HG02870 (cell line): ENCODE data around the gene FAM89A.
"Not testable (repeated sequence)": the region's sequence is repeated elsewhere in the genome, so short reads cannot be mapped to it uniquely, and the experiment has no call there.

ENCODE experiments used
- ATAC-seq: cut with Tn5 transposase; IDR thresholded peaks from one replicate; pipeline ENCODE4 v1.9.1; 2021; ENCODE audit warnings: mild to moderate bottlenecking, moderate library complexity; ENCODE audit not compliant: unreplicated experiment

Gene FAM89A

DNA sequence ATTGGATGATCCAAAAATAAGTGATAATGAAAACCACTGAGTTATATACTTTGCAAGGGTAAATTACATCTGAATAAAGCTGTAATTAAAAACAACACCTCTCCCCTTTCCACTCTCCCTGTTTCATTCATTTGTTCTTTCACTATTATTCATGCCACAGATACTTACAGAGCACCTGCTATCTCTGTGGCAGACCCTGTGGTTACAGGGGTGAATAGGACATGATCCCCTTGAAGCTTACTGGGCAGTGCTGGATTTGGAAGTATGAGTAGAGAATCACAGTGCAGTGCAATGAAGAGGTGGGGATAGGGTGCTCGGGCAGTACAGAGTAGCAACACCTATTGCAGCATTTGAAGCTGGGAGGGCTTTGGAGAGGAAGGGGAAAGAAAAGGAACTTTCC, 39.4 kb downstream of the FAM89A start:
- ATAC-seq = no peak

DNA sequence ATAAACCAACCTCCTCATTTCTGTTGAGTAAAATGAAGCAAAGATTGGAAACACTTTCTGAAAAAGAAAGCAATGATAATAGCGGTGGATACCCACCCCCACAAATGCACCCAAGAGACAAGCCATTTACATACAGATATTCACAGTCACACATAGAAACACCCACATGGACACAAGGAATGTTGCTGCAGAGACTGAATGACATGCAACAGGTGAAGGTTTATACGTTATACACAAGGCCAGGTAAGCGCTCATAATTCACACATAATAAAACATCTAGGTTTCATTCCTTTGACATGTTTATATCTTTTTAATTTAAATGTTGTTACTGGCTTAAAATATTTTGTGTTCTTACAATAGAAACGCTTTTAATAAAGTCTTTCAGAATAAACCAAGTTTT, 39.9 kb downstream of the FAM89A start:
- ATAC-seq = no peak

DNA sequence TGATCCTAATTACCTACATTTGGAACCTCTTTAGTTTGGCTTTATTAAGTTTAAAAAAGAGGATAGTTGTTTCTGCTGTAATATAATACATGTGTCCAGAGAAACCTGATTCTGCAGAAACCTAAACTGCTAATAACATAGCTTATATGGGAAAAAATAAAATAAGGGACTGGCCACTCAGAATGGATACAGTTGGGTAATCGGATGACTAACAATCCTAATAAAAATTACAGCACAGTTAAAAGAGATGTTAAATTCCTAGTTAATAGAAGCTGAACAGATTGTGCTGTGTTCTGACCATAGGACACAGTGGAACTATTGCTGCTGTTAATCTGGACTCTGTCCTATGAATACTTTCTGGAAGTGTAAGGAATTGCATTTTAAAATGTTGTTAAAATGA, 45.2 kb downstream of the FAM89A start:
- no peak for ATAC-seq

GRCh38 chr1:230992100-230992774, 47.8 kb downstream of the FAM89A start:
- no peak for ATAC-seq

DNA sequence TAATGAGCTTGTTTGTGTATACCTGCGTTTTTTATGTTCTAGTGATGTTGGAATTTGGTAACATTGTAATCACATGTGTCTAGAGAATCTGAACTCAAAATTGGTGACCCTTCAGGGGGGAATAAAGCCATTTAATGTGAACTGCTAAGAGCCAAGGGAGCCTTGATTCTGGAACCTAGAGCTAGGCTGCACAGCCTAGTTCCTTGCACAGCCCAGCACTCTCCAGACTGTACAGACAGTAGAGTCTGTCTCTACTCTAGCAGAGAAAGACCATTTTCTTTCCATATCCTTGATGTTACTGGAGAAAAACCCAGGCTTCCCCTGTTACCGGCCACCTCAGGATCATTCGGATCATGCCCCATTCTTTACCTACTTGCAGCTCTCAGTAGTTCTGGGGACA, 52.6 kb downstream of the FAM89A start:
- ATAC-seq = no peak

GRCh38 chr1:230986976-230987375, 53.1 kb downstream of the FAM89A start:
- no peak for ATAC-seq

DNA sequence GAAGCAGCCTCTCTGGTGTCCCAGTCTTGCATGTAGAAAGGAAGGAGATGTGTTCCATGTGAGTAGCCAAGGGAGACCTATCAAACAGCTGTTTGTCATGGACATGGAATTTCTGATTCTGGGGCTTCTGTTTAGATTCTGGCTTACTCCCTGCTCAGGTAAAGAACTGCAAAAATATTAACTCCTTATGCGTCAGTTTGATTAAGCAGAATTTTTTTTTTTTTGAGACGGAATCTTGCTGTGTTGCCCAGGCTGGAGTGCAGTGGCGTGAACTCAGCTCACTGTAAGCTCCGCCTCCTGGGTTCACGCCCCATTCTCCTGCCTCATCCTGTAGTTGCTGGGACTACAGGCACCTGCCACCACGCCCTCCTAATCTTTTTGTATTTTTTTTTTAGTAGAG, 54.3 kb downstream of the FAM89A start:
- no peak for ATAC-seq

DNA sequence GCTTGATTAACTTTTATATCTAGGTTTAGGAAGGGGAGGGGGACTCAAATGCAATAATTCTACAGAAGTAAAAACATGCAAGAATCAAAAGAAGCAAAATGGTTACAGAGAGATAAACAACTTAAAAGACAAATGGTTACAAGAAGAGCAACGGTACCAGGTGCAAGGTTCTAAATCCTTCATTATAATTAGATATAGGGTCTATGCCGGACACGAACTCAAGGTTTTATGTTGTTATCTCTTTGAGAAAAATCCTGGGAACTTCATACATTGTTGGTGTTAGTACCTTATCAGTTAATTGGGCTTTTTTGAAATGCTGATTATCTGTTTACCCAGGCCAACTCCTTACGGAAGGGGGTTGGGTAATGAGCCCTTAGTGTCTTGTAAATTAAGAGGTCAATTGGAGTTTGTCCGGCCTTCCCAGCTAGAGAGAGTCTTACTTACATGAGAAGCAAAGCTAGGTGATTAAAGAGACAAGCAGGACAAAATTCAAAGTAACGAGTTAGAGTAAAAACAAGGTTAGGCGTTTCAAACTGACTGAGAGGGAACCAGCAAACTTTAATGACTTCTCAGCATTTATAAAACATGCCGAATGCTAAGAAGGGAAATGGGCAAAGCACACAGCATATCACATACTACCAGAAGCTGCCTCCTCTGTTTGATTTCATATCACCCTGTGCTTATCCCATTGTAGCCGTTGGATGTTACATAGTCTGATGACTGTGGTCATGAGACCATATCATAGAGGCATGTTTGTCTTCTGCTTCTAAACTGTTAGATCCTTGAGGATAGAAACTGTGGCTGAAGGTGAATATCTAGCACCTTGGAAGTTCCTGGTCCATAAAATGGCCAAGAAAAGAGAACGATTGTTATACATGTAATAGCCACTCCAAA, 55.2 kb downstream of the FAM89A start:
- ATAC-seq = not testable (repeated sequence)

DNA sequence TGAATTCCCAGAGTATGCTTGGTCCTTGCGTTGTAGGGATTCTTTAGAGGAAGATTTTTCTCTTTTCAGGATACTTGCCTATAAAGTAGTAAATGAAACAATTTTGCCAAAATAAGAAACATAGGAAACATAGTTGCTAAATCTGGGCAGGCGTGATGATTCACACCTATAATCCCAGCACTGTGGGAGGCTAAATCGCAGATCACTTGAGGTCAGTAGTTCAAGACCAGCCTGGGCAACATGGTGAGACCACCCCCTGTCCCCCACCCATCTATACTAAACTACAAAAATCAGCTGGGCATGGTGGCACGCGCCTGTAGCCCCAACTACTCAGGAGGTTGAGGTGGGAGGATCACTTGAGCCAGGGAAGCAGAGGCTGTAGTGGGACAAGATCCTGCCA, 56.2 kb downstream of the FAM89A start:
- ATAC-seq = no peak

- ATAC-seq = no peak
Observed at GRCh38 chr1:230982696-230983095, 57.4 kb downstream of the FAM89A start.

DNA sequence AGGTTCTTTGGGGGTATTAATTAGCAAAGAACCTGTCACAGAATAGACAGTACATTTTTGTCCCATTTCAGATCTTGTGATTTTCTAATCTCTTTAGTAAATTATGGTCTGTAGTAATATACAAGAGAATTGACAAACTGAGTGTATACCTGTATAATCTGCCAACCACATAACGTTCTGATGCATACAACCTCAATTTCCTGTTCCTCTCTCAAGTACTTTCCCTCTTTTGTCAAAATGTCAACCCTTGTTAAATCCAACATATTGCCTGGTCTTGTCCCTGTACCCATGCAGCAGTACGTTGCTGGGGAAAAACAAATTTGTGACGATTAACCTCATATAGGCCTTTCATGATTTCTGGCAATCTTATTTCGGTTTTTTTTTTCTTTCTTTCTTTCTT, 60.1 kb downstream of the FAM89A start:
- no peak for ATAC-seq

- no peak for ATAC-seq
Observed at GRCh38 chr1:230979389-230979716, 60.7 kb downstream of the FAM89A start.

GRCh38 chr1:230978491-230979388, 61.3 kb downstream of the FAM89A start, which contains the start of the genes ARV1 and TTC13:
Gene ARV1 (plus strand): TSS chr1:230979094. CDS start chr1:230979106, 12 bp downstream.
Gene TTC13 (minus strand): TSS chr1:230978861. CDS start chr1:230978830, 31 bp downstream.
- ATAC-seq = peak; percentile 89

DNA sequence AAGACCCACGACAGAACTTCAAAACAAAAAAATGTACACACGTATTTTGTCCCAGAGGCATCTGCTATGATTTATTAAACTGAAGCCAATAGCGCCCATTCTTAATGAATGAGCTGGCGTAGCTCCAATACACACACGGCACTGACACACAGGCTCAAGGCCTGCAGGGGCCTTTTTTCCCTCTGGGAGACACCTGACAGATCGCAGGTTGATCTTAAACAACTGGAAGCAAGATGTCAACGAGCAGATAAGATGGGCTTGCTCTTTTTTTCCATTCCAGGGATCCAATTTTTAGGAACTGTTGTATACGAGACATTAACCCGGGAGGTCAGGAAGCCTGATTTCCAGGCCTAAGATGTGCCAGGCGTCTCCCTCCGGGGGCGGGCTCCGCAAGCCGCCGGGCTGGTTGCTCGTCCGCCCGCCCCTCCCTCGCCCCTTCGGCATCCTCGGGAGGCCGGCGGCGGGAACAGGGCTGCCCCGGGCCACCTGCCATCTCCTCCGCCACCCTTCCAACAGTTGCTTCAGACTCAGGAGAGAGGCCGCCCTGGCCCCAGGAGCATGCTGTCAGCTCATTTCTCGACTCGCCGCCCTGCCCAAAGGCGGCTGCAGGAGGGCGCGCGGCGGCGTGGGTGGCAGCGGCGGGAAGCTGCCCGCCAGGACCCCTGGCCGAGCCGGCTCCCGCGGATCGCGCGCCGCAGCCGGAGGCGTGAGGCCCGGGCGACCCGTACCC, 62.1 kb downstream of the FAM89A start:
- peak; percentile 4 for ATAC-seq

- no peak for ATAC-seq
Observed at GRCh38 chr1:230976825-230977747, 63.0 kb downstream of the FAM89A start.

DNA sequence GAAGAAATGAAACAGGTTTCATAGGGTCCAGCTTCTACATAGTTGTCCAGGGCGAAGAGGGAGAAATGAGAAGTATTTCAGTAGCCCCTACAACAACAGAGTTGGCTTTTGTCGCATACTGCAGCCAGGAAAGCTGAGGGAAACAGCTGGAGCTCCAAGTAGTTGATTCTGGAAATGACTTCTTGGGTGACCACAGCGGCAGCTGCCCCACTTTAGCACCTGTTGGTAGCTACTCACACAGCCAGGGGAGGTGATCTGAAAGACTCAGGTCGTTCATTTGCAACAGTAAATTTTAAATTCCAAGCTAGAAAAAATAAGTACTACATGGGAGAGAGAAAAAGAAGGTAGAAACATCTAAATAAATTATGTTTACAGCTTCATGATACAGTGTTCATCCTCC, 63.7 kb downstream of the FAM89A start:
- no peak for ATAC-seq

DNA sequence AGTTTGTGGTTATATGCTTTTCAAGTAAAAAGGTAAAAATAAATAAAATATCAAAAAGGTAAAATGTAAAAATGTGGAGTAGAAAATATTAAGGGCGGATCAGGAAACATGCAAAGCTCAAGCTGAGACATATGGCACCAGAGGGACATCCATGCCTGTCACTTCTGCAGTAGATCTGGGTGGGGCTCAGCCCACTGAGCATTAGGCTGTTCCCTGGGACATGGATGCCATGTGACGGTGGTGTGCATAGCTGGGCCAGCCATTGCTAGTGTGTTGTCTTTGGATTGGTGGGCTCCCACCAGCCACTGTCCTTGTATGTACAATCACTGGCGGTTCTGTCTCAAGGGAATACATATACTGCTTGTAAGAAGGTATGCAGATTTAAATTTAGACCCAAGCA, 64.4 kb downstream of the FAM89A start:
- ATAC-seq = no peak

GRCh38 chr1:230972855-230973271, 67.2 kb downstream of the FAM89A start:
- peak; percentile 82 for ATAC-seq

- no peak for ATAC-seq
Observed at GRCh38 chr1:230971771-230972170, 68.3 kb downstream of the FAM89A start.
